Hepatocyte (in vitro differentiated cells): Measurements from ENCODE around the gene TMEM240.

Source experiments
- CTCF ChIP-seq: fragments of 200-600 bp; sonication (generic); IDR thresholded peaks from 2 replicates; pipeline ENCODE4 v1.5.1; 2016; ENCODE audit warnings: antibody characterized with exemption, mild to moderate bottlenecking; ENCODE audit not compliant: poor library complexity
- EZH2 ChIP-seq: fragments of 200-600 bp; sonication (generic); IDR thresholded peaks from 2 replicates; pipeline ENCODE4 v1.6.1; 2016; ENCODE audit warnings: antibody characterized with exemption, mild to moderate bottlenecking, borderline replicate concordance
- EZH2phosphoT487 ChIP-seq: fragments of 200-600 bp; sonication (generic); IDR thresholded peaks from one replicate; pipeline ENCODE4 v1.6.1; 2018; ENCODE audit warnings: antibody characterized with exemption, mild to moderate bottlenecking, low read depth, moderate library complexity; ENCODE audit not compliant: unreplicated experiment, severe bottlenecking

- TF ChIP-seq CTCF (no peak), EZH2 (no peak), EZH2phosphoT487 (no peak)
These were observed 22.3 kb upstream of the TMEM240 start for GRCh38 chr1:1562556-1563195.
